A549 (cell line): ENCODE measurements around the gene ZNF385A. TPM values are rescaled to one million over a fixed set of nuclear protein-coding genes. Genes with fewer than 3 reads are reported as not detected.
A peak's percentile ranks its signal among the peaks of the same experiment; 100 is the strongest.

Experiments used
- ATAC-seq, 2 experiments: fragments of 200-7000 bp in 1 of 2; fragments of >200 bp in 1 of 2; cut with Nextera tagmentation in 1 of 2; cut with Tn5 transposase in 1 of 2; 3 replicates each; pipeline versions ENCODE4 v1.8.0 to v1.9.1; 2018 to 2020; ENCODE audit warnings: mild to moderate bottlenecking in 1 of 2, moderate library complexity in 1 of 2
- CTCF ChIA-PET: fragments of 300-600 bp; sonication (Branson Sonifier 250); formaldehyde crosslinking; extraction: SDS; loops from one replicate; lab custom pipeline; 2021; ENCODE audit warnings: antibody characterized with exemption, inconsistent platforms; lab: Yijun Ruan, JAX
- POLR2A ChIA-PET: fragments of 350-600 bp; formaldehyde crosslinking; extraction: SDS; loops from one replicate; lab custom pipeline; 2021; ENCODE audit warnings: antibody characterized with exemption, inconsistent platforms; lab: Yijun Ruan, JAX
- DNase-seq, 2 experiments: peaks; one replicate each; pipeline versions ENCODE4 v3.0.0 to v3.0.0-alpha.2; 2011 to 2016; ENCODE audit warnings: low read depth in 1 of 2, low spot score in 1 of 2
- FAIRE-seq: peaks from 2 replicates; lab custom pipeline; 2011; peaks lifted over from hg19 to GRCh38; lab: Jason Lieb, UNC
- H3K27ac ChIP-seq, 2 experiments: fragments of >200 bp; sonication (Bioruptor Twin); formaldehyde crosslinking; 3 replicates each; pipeline ENCODE4 v1.5.1; 2016 to 2017
- H3K4me1 ChIP-seq: fragments of >200 bp; sonication (Bioruptor Twin); formaldehyde crosslinking; 3 replicates; pipeline ENCODE4 v1.6.1; 2016
- H3K4me2 ChIP-seq: fragments of >200 bp; sonication (Bioruptor Twin); formaldehyde crosslinking; 3 replicates; pipeline ENCODE4 v1.6.1; 2016
- H3K4me3 ChIP-seq: fragments of >200 bp; sonication (Bioruptor Twin); formaldehyde crosslinking; 3 replicates; pipeline ENCODE4 v1.5.1; 2016
- H3K9me3 ChIP-seq: fragments of >200 bp; sonication (Bioruptor Twin); formaldehyde crosslinking; 3 replicates; pipeline ENCODE4 v1.6.1; 2016
- BCL3 ChIP-seq: fragments of >200 bp; sonication (Bioruptor Twin); formaldehyde crosslinking; IDR thresholded peaks from 3 replicates; pipeline ENCODE4 v1.6.1; 2016
- CBX2 ChIP-seq: fragments of 200-600 bp; sonication (generic); IDR thresholded peaks from 2 replicates; pipeline ENCODE4 v1.6.1; 2016; ENCODE audit warnings: low read depth, mild to moderate bottlenecking, borderline replicate concordance
- CBX8 ChIP-seq: fragments of 200-600 bp; sonication (generic); IDR thresholded peaks from 2 replicates; pipeline ENCODE4 v1.6.1; 2016
- CEBPB ChIP-seq, 2 experiments: fragments of >200 bp in 1 of 2; sonication (Bioruptor Twin) in 1 of 2; formaldehyde crosslinking in 1 of 2; IDR thresholded peaks; 2 replicates each; pipeline ENCODE4 v1.6.1; 2012 to 2016
- CHD4 ChIP-seq: fragments of 200-600 bp; sonication (generic); IDR thresholded peaks from 2 replicates; pipeline ENCODE4 v1.6.1; 2016; ENCODE audit warnings: antibody characterized with exemption, mild to moderate bottlenecking, borderline replicate concordance
- FOSL2 ChIP-seq, 2 experiments: fragments of 450-650 bp in 1 of 2; fragments of >200 bp in 1 of 2; sonication (Bioruptor Twin) in 1 of 2; formaldehyde crosslinking; IDR thresholded peaks; 2 replicates each; pipeline versions ENCODE4 v1.5.0 to v1.6.1; 2016 to 2020; ENCODE audit warnings: mild to moderate bottlenecking in 1 of 2, moderate library complexity in 1 of 2
- FOXS1 ChIP-seq: fragments of 250-450 bp; sonication (Bioruptor Pico); IDR thresholded peaks from 2 replicates; pipeline ENCODE4 v1.5.0; 2020; ENCODE audit warnings: mild to moderate bottlenecking, moderate library complexity
- HDAC2 ChIP-seq: fragments of 200-600 bp; sonication (generic); IDR thresholded peaks from 2 replicates; pipeline ENCODE4 v1.6.1; 2016
- HMGXB4 ChIP-seq: fragments of 250-450 bp; sonication (Bioruptor Pico); IDR thresholded peaks from 2 replicates; pipeline ENCODE4 v1.5.0; 2021; ENCODE audit warnings: mild to moderate bottlenecking, moderate library complexity, borderline replicate concordance
- HOXA7 ChIP-seq: fragments of 250-450 bp; sonication (Bioruptor Pico); IDR thresholded peaks from 2 replicates; pipeline ENCODE4 v1.5.0; 2020; ENCODE audit warnings: mild to moderate bottlenecking, moderate library complexity
- HOXB13 ChIP-seq: fragments of 250-450 bp; sonication (Bioruptor Pico); IDR thresholded peaks from 2 replicates; pipeline ENCODE4 v1.5.0; 2020; ENCODE audit warnings: low read depth, mild to moderate bottlenecking, moderate library complexity
- JUN ChIP-seq, 2 experiments: fragments of >200 bp; sonication (Bioruptor Twin); formaldehyde crosslinking; IDR thresholded peaks; 2 replicates in 1 of 2; 3 replicates in 1 of 2; pipeline ENCODE4 v1.6.1; 2016 to 2017
- KDM1A ChIP-seq: fragments of 200-600 bp; sonication (generic); IDR thresholded peaks from 2 replicates; pipeline ENCODE4 v1.6.1; 2016; ENCODE audit warnings: low read depth, mild to moderate bottlenecking
- KDM5A ChIP-seq: fragments of 200-600 bp; sonication (generic); IDR thresholded peaks from 2 replicates; pipeline ENCODE4 v1.6.1; 2016; ENCODE audit warnings: antibody characterized with exemption, mild to moderate bottlenecking
- MAFK ChIP-seq: fragments of 450-650 bp; IDR thresholded peaks from 2 replicates; pipeline ENCODE4 v1.6.1; 2014; ENCODE audit not compliant: partially characterized antibody
- MAX ChIP-seq: IDR thresholded peaks from 2 replicates; pipeline ENCODE4 v1.6.1; 2012
- MYC ChIP-seq: IDR thresholded peaks from 2 replicates; pipeline ENCODE4 v1.6.1; 2012; ENCODE audit warnings: mild to moderate bottlenecking, inconsistent platforms, low read length, improper control_type of control experiment, borderline replicate concordance
- NPAS2 ChIP-seq: fragments of 250-450 bp; sonication (Bioruptor Pico); IDR thresholded peaks from 2 replicates; pipeline ENCODE4 v1.8.0; 2022; ENCODE audit warnings: mild to moderate bottlenecking, moderate library complexity, borderline replicate concordance
- PBX3 ChIP-seq: IDR thresholded peaks from 2 replicates; pipeline ENCODE4 v1.6.1; 2012
- PHF8 ChIP-seq: fragments of 200-600 bp; sonication (generic); IDR thresholded peaks from 2 replicates; pipeline ENCODE4 v1.6.1; 2016; ENCODE audit warnings: low read depth, mild to moderate bottlenecking, antibody characterized with exemption, moderate library complexity, borderline replicate concordance
- POLR2A ChIP-seq: IDR thresholded peaks from 2 replicates; pipeline ENCODE4 v1.6.1; 2012; ENCODE audit warnings: mild to moderate bottlenecking, low read length
- POLR2AphosphoS2 ChIP-seq: conservative IDR thresholded peaks from 2 replicates; pipeline ENCODE4 v1.6.1; 2012; ENCODE audit warnings: low read length, improper control_type of control experiment, inconsistent platforms
- RAD21 ChIP-seq, 2 experiments: fragments of >200 bp in 1 of 2; sonication (Bioruptor Twin) in 1 of 2; formaldehyde crosslinking in 1 of 2; IDR thresholded peaks in 1 of 2; conservative IDR thresholded peaks in 1 of 2; 2 replicates in 1 of 2; 3 replicates in 1 of 2; pipeline ENCODE4 v1.6.1; 2012 to 2018; ENCODE audit warnings: inconsistent platforms in 1 of 2
- RARB ChIP-seq: fragments of 250-450 bp; sonication (Bioruptor Pico); IDR thresholded peaks from 2 replicates; pipeline ENCODE4 v1.8.0; 2021; ENCODE audit warnings: mild to moderate bottlenecking, moderate library complexity
- REST ChIP-seq: fragments of 200-600 bp; sonication (generic); IDR thresholded peaks from 2 replicates; pipeline ENCODE4 v1.6.1; 2016; ENCODE audit warnings: antibody characterized with exemption, mild to moderate bottlenecking, moderate library complexity
- RFX5 ChIP-seq: fragments of 450-650 bp; IDR thresholded peaks from 2 replicates; pipeline ENCODE4 v1.7.1; 2014; ENCODE audit warnings: antibody characterized with exemption, mild to moderate bottlenecking, moderate library complexity
- RNF2 ChIP-seq: fragments of 200-600 bp; sonication (generic); IDR thresholded peaks from 2 replicates; pipeline ENCODE4 v1.6.1; 2016; ENCODE audit warnings: low read depth, mild to moderate bottlenecking, antibody characterized with exemption, moderate library complexity, borderline replicate concordance
- TP53 ChIP-seq: fragments of 250-450 bp; sonication (Bioruptor Pico); IDR thresholded peaks from 2 replicates; pipeline ENCODE4 v1.5.0; 2021; ENCODE audit warnings: mild to moderate bottlenecking, moderate library complexity
- USF2 ChIP-seq: fragments of 450-650 bp; IDR thresholded peaks from 2 replicates; pipeline ENCODE4 v1.6.1; 2014; ENCODE audit warnings: antibody characterized with exemption
- ZNF302 ChIP-seq: fragments of 250-450 bp; sonication (Bioruptor Pico); IDR thresholded peaks from 2 replicates; pipeline ENCODE4 v1.9.0; 2021; ENCODE audit warnings: inconsistent platforms, mild to moderate bottlenecking, moderate library complexity
- ZSCAN20 ChIP-seq: fragments of 250-450 bp; sonication (Bioruptor Pico); IDR thresholded peaks from 2 replicates; pipeline ENCODE4 v1.8.0; 2022; ENCODE audit warnings: mild to moderate bottlenecking, moderate library complexity
- WGBS: methylation state at CpG from one replicate; pipeline ENCODE4 v1.1.6; 2017; ENCODE audit errors: missing lambda C conversion rate; 5-methylcytosine and 5-hydroxymethylcytosine counted together
- polyA plus RNA-seq, 4 experiments: library from polyadenylated mRNA; depleted of rRNA in 3 of 4; stranded (reverse); fragments of >200 nt; fragmentation: RNase III in 1 of 4; extraction: RNeasy Plus Mini Kit Qiagen cat#74134 plus additional on column Dnase treatment in 1 of 4; gene quantifications; 2 replicates in 3 of 4; 3 replicates in 1 of 4; pipeline ENCODE4 v1.2.3, GENCODE V29; 2011 to 2017

The ZNF385A gene
- polyA plus RNA-seq, 2 of the 4 experiments (the other 2 are of a cell fraction), result 1.8 to 14.9 TPM

- DNase-seq, result peak; percentile 53 to 90
- Histone ChIP-seq H3K9me3 (no peaks in the 10 kb centered on the region), H3K4me1 (peaks cover 71% of the 10 kb centered on the region), H3K27ac (peak within 1 kb of the TSS; percentile 94 to 99), H3K4me3 (peak within 1 kb of the TSS; percentile 77), H3K4me2 (peak within 1 kb of the TSS; percentile 81)
- peak; percentile 70 to 82 for ATAC-seq
- FAIRE-seq, result no peak
- 8% methylated on average over 18 of the region's 46 CpGs for WGBS
- POLR2A ChIA-PET, result interaction anchor here (2.1 kb wide), 1 partner anchor 19 kb away, joined by 7 read pairs; no protein-coding TSS in a partner anchor
- CTCF ChIA-PET, result interaction anchor here (1.3 to 47.9 kb wide), 5 partner anchors 8 to 40 kb away, joined by 4 to 1279 read pairs (median 11); no protein-coding TSS in a partner anchor
- TF ChIP-seq MAFK (no peak), CBX8 (no peak), USF2 (no peak), RNF2 (no peak), HOXA7 (no peak), CEBPB (IDR thresholded peaks at IDR 0.05) (no peak), TP53 (CRISPR knock-in tag) (no peak), MYC (no peak), KDM1A (no peak), FOXS1 (CRISPR knock-in tag) (no peak), RARB (no peak), POLR2AphosphoS2 (no peak), ZSCAN20 (CRISPR knock-in tag) (no peak), HDAC2 (no peak), HMGXB4 (CRISPR knock-in tag) (no peak), BCL3 (0 out of 3 replicates have a peak, but pooled peaks have one; percentile 58), PHF8 (peak; percentile 47; the same call in 1 of the 2 replicates), CBX2 (no peak), MAX (no peak; the same call in 1 of the 2 replicates), NPAS2 (CRISPR knock-in tag) (no peak), ZNF302 (no peak), FOSL2 (IDR thresholded peaks at IDR 0.05) (peak; percentile 49; the same call in 1 of the 2 replicates), FOSL2 (CRISPR knock-in tag; IDR thresholded peaks at IDR 0.05) (peak; percentile 74), KDM5A (no peak), REST (no peak), HOXB13 (CRISPR knock-in tag) (no peak), RAD21 (conservative IDR thresholded peaks at IDR 0.05 in 1 of 2, IDR thresholded peaks at IDR 0.05 in 1 of 2) (no peak), JUN (IDR thresholded peaks at IDR 0.05) (peak in 1 of 2 experiments; percentile 54; a peak in 1 of 5 replicates), POLR2A (peak; percentile 68), RFX5 (no peak), PBX3 (no peak), CHD4 (no peak)
These were observed 34.8 kb upstream of the ZNF385A start, which contains the start of gene ITGA5 for GRCh38 chr12:54419088-54419887. TSS of gene ITGA5 (minus strand) at chr12:54419266. CDS start at chr12:54419198, 68 bp downstream.
